G401 (cell line): Measurements from ENCODE around the gene SLX4IP. TPM values are rescaled to one million over a fixed set of nuclear protein-coding genes. Genes with fewer than 3 reads are reported as not detected.

Experiments used
- DNase-seq: peaks from one replicate; pipeline ENCODE4 v3.0.0-alpha.2; 2015; ENCODE audit warnings: low spot score
- in situ Hi-C: cut with HindIII; loops from 2 replicates; pipeline ENCODE4 v1.10.0; 2016; ENCODE audit warnings: low sequenced_read_pairs, mixed read lengths
- total RNA-seq: library from RNA; depleted of rRNA; stranded (reverse); fragments of >200 nt; shearing (Covaris generic); gene quantifications from 2 replicates; pipeline ENCODE4 v1.2.3, GENCODE V29; 2014

Gene SLX4IP
- total RNA-seq, 1 experiment from 2014 or later = 2.7 TPM

- DNase-seq = no peak
- in situ Hi-C loops = no loop called here
Observed at GRCh38 chr20:10555865-10556308, 120.8 kb downstream of the SLX4IP start.

- in situ Hi-C loops = no loop called here
- no peak for DNase-seq
Observed at GRCh38 chr20:10556519-10557083, 121.5 kb downstream of the SLX4IP start.

- in situ Hi-C loops = no loop called here
- DNase-seq = no peak
Observed at GRCh38 chr20:10557685-10558084, 122.6 kb downstream of the SLX4IP start.

GRCh38 chr20:10558635-10559187 is 123.6 kb downstream of the SLX4IP start:
- no peak for DNase-seq
- in situ Hi-C loops = no loop called here

- DNase-seq = no peak
- in situ Hi-C loops = no loop called here
Observed at GRCh38 chr20:10559266-10559665, 124.2 kb downstream of the SLX4IP start.

- in situ Hi-C loops = no loop called here
- no peak for DNase-seq
Observed at GRCh38 chr20:10560686-10561085, 125.6 kb downstream of the SLX4IP start.

- in situ Hi-C loops = no loop called here
- DNase-seq = no peak
Observed at GRCh38 chr20:10561302-10561701, 126.2 kb downstream of the SLX4IP start.

- DNase-seq = no peak
- in situ Hi-C loops = no loop called here
Observed at GRCh38 chr20:10562899-10563298, 127.8 kb downstream of the SLX4IP start.

GRCh38 chr20:10563935-10564492 is 128.9 kb downstream of the SLX4IP start:
- DNase-seq = no peak
- in situ Hi-C loops = no loop called here

- in situ Hi-C loops = no loop called here
- no peak for DNase-seq
Observed at GRCh38 chr20:10565191-10565921, 130.3 kb downstream of the SLX4IP start.

- in situ Hi-C loops = no loop called here
- DNase-seq = no peak
Observed at GRCh38 chr20:10565922-10566897, 131.1 kb downstream of the SLX4IP start.

- in situ Hi-C loops = no loop called here
- no peak for DNase-seq
Observed at GRCh38 chr20:10568032-10568431, 132.9 kb downstream of the SLX4IP start.

- in situ Hi-C loops = no loop called here
- no peak for DNase-seq
Observed at GRCh38 chr20:10571313-10571815, 136.3 kb downstream of the SLX4IP start.

- in situ Hi-C loops = no loop called here
- DNase-seq = no peak
Observed at GRCh38 chr20:10572853-10573252, 137.7 kb downstream of the SLX4IP start.

GRCh38 chr20:10573273-10573950 is 138.3 kb downstream of the SLX4IP start:
- no peak for DNase-seq
- in situ Hi-C loops = no loop called here

GRCh38 chr20:10573951-10574339 is 138.8 kb downstream of the SLX4IP start:
- in situ Hi-C loops = no loop called here
- DNase-seq = no peak

GRCh38 chr20:10576411-10577090 is 141.4 kb downstream of the SLX4IP start:
- in situ Hi-C loops = no loop called here
- no peak for DNase-seq

GRCh38 chr20:10577648-10578047 is 142.5 kb downstream of the SLX4IP start:
- DNase-seq = no peak
- in situ Hi-C loops = no loop called here
